ENCODE data around the gene TMEM30B.

TMEM30B gene

DNA sequence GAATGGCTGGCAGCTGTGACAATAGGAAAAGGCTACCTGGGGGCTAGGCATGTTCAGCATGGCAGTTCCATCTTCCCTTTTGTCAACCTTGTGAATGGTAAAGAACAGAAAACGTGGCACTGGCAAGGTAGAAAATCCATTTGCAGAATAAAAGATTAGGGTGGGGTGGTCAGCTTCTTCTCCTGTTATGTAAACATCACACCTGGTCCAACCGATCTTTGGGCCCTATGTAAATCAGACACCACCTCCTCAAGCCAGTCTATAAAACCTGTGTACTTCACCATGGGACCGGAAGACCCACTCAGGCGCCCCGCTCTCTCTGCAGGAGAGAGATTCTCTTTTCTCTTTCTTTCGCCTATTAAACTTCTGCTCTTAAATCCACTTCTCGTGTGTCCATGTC is 19.6 kb upstream of the TMEM30B start:
- no peak for DNase-seq (ENCODE audit: low read depth, low spot score)
- H3K27ac ChIP-seq = no peak overlapping the region

DNA sequence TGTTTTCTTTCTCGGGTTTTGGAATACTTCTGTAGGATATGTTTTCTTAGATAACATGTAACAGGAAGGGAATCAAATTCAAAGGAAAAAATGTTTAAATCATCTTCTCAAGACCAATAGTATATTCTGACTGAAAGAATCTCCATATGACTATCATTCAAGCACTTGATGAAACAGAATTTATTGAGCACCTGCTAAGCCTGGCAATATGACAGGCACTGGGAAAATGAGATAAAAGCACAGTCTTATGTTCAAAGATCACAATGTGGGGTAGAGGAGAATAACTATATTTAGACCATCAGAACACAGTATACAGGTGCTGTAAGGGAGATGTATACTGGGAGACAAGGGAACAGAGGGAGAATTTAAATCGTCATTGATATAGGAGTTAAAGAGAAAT is 19.1 kb upstream of the TMEM30B start:
- no peak overlapping the region for H3K27ac ChIP-seq
- DNase-seq (ENCODE audit: low read depth, low spot score) = no peak

DNA sequence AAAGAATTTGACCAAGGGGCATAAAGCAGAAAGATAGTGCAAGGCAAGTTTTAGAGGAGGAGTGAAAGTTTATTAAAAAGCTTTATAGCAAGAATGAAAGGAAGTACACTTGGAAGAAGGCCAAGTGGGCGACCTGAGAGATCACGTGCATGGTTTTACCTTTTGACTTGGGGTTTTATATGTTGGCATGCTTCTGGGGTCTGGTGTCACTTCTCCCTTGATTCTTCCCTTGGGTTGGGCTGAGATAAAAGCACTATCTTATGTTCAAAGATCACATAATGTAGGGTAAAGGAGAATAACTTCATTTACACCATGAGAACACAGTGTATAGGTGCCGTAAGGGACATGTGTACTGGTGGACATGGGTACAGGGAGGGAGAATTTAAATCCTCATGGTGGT is 17.7 kb upstream of the TMEM30B start:
- DNase-seq (ENCODE audit: low read depth, low spot score) = no peak
- H3K27ac ChIP-seq = no peak overlapping the region

DNA sequence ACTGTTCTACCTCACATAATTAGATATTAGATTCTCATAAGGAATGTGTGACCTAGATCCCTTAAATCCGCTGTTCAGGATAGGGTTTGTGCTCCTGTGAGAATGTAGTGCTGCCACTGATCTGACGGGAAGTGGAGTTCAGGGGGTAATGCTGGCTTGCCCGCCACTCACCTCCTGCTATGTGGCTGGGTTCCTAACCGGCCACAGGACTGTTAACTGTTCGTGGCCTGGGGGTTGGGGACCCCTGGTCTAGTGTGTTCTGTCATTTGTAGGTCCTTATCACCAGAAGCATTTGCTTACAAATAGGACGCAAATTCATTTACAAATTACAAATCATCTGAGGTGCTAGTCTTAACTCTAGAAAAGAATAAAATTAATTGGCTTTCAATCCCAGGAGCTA is 16.4 kb upstream of the TMEM30B start:
- no peak for DNase-seq (ENCODE audit: low read depth, low spot score)
- H3K27ac ChIP-seq = no peak overlapping the region

DNA sequence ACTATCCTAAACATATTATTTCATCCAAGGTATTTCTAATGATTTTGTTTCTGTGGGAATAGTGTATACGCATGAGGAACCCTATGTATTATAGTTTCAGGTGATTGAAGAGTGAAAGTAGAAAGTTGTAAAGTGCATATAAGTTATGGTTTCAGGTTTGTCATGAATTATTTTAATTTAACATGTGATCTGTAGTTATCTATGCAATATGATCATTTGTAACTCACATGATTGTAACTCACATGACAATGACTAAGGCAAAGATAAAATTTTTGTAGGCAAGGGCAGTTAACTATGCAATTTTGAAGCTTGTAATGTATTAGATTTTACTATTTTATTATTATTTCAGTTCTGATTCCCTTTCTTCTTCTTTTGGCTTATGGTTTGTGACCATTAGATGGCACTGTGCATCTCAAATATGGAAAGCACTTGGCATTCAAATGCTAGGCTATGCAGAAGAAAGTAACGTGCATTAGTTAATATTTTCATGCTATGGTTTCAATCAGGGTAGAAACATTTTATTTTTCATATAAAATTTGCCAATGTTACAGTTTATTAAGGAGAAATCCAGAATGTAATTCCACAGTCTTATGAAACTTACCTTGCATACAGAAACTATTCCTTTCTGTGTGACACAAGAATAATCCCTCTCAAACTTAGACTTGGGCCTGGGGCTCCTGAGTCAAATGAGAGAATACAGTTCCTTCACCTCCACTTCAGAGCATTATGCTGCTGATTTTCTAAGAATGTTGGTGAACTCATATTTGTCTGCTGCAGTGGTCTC is 15.8 kb upstream of the TMEM30B start:
- H3K27ac ChIP-seq = no peak overlapping the region
- DNase-seq (ENCODE audit: low read depth, low spot score) = no peak

DNA sequence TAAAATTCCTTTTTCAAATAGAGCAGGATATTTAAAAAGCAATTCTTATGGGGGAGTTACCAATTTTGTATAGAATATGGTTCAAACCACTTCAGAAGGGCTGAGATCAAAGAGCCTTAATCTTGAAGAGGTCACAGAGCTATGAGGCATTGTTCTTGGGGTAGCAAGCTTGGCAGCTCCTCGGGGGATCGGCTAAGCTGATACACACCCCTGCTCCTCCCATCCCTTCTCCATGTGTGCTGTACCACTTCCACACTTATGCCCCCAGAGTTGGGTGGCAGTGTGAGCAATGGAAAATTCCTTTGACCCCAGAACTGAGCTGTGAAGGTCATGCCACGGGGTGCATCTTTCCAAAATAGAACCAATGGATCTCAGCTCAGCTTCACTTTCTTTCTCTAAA is 15.0 kb upstream of the TMEM30B start:
- DNase-seq (ENCODE audit: low read depth, low spot score) = no peak
- H3K27ac ChIP-seq = no peak overlapping the region

DNA sequence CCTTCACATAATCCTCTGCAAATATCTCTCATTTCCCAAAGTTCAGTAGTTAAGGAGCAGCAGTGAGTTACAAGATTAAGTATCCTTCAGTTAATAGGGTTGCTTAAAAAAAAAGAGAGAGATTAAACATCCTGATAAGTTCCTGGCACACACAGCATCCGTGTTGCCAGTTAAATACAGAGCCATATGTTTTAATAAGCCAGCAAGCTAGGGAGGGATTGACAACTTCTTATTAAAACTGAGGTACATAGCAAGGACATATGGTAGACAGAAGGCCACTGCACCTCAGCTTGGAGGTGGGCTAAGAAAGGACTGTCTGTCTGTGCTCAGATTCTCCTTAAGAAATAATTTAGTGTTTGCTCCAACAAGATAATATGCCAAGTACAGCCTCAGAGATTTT is 9.6 kb upstream of the TMEM30B start:
- no peak for DNase-seq (ENCODE audit: low read depth, low spot score)
- H3K27ac ChIP-seq = no peak overlapping the region

DNA sequence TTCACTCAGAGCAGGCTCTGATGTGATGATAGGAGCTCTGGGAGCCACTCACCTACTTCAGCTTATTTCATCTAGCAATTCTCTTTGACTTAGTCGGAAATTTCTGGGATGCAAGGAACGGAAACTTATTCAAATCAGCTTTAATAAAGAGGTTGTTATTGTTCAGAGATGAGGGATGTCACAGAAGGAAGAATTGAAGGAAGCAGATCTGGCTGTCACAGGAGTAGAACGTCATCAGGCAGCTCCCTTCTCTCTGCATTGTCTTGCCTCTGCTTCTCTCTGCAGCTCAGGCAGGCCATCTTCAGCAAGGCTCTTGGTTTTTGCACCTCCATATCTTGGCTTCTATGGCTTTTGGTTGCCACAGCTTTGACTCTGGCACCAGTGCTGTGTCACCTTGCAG is 7.6 kb upstream of the TMEM30B start:
- DNase-seq (ENCODE audit: low read depth, low spot score) = no peak
- H3K27ac ChIP-seq = no peak overlapping the region

DNA sequence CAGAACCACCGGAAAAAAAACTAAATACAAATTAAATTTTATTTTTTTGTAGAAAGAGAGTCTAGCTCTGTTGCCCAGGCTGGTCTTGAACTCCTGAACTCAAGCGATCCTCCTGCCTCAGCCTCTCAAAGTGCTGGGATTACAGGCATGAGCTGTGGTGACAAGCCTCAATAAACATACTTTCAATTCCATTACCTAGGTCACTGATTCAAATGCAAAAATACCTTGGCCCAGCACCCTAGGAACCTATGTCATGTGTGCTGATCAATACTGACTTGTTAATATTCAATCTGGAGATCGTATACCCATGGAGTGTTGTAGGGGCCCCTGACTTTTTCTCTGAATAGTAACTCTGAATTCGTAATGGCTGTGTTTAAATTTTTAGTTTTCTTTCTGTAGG is 7.1 kb upstream of the TMEM30B start:
- H3K27ac ChIP-seq = no peak overlapping the region
- DNase-seq (ENCODE audit: low read depth, low spot score) = no peak

DNA sequence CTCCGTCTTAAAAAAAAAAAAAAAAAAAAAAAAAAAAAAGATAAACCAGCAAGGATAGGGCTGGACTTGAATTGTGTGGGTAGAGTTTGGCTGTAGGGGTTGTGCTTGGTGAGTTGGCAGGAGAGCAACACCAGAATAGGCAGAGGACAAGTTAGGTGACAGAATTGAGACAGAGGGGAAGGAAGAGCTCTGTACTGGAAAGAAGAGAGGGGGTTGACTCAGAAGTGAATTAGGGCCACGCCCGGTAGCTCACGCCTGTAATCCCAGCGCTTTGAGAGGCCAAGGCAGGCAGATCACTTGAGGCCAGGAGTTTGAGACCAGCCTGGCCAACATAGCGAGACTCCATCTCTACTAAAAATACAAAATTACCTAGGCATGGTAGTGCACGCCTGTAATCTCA is 6.1 kb upstream of the TMEM30B start:
- no peak for DNase-seq (ENCODE audit: low read depth, low spot score)
- no peak overlapping the region for H3K27ac ChIP-seq

DNA sequence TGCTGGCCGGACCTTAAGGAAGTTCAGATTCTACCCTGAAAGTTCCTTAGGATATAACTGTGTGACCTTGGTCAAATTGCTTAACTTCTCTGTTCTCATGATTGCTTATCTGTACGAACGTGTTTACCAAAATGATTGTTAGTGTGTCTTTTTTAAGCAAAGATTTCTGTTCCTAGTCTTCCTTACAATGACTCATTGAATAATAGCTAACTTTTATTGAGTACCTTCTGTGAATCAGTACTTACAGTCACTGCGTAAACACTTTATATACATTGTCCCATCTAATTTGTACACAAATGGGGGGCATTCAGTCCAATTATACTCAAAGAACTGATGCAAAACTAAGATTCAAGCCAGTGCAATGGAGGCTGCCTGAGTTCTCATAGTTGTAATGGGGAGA is 4.2 kb upstream of the TMEM30B start:
- no peak for DNase-seq (ENCODE audit: low read depth, low spot score)

DNA sequence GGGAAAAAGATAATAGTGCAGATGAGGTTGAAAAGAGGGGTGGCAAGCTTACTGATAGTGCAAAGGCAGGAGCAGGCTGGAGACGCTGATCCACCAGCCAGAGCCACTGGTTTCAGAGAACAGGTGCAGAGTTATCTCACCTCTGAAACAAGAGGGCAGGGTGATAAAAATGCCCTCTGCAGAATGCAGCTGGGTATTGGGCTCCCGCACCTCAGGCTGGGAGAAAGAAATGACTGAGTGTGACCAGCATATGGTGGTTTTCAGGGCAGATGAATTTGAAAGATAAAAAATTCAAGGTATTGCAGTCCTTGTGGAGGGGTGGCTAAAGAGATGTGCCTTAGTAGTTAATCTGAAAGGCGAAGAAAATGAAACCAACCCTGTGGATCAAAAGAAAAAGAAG is 2.9 kb upstream of the TMEM30B start:
- H3K27ac ChIP-seq = no peak overlapping the region
- DNase-seq (ENCODE audit: low read depth, low spot score) = no peak

More for the DNA sequence above, 4.2 kb upstream of the TMEM30B start:
- H3K27ac ChIP-seq = peak overlapping the region; percentile 9

DNA sequence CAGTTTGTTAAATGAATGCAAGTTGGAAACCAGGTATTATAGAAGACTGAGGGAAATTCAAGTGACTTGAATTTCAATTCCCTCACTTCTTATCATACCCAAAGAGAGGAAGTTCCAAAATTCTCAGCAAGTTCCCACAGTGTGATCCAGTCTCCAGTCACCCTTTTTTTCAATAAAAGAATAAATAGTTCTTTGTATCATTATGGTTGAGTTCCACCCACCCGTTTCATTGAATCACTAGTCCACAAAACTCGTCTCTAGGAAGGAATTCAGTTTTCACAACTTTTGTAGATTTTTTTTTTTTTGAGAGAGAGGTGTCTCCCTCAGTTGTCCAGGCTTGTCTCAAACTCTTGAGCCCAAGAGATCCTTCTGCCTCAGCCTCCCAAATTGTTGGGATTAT is 1.6 kb upstream of the TMEM30B start:
- no peak for DNase-seq (ENCODE audit: low read depth, low spot score)

DNA sequence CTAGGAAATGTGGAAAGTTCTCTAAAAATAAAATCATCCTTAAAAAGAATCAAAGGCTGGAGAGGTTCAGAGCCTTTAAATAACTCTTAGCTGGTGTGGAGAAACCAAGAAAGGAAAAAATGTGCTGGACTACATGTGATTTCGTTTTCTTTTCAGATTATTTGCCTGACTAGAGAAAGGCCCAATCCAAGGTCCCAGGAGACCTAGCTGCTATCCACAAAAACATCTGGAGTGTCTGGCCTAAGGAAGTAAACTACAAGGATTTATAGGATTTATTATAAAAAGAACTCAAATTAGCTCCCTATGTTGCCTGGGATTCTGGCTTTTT is 774 bp upstream of the TMEM30B start:
- H3K27ac ChIP-seq = peak overlapping the region; percentile 97
- no peak for DNase-seq (ENCODE audit: low read depth, low spot score)

More for the DNA sequence above, 1.6 kb upstream of the TMEM30B start:
- H3K27ac ChIP-seq = peak overlapping the region; percentile 97

DNA sequence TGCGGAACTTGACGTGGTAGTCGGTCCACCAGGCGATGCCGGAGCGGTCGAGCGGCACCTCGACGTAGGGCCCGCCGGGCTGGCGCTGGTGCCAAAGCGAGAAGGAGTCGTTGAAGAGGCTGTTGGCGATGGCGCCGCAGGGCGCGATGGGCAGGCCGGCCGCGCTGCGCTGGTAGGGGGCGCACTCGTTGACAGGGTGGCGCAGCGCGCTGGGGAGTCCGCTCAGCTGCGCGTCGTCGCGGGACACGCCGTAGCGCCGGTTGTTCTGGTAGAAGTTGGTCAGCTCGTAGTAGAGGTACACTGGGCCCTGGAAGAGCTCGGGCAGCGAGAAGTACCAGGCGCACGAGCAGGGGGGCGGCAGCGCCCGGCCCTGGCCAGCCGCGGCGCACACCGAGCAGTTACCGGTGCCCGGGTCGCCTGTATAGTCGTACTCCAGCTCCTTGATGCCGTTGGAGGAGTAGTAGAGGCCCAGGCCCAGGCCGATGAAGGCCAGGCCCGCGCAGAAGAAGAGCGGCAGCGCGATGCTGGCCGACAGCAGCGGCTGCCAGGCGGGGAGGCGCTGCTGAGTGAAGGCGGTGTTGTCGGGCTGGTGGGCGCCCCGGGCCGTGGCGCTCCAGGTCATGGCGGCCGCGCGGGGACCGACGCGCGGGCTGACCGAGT is 482 bp downstream of the TMEM30B start:
- peak overlapping the region; percentile 97 for H3K27ac ChIP-seq
- no peak for DNase-seq (ENCODE audit: low read depth, low spot score)

DNA sequence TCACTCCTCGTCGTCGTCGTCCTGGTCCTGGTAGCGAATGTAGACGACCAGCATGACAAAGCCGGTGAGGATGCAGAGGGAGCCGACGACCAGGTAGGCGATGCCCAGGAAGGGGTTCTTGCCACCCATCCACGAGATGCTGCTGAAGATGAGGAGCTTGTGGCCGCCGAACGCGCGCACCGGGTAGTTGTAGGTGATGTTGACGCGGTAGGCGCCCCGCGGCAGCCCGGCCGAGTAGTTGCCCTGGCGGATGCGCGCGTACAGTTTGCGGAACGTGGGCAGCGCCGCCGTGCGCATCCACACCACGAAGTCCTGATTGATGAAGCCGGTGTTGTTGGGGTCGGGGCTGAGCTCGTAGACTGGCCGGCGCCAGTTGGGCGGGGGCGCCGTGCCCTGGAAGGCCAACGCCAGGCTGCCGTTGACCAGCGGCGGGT is 1.0 kb downstream of the TMEM30B start:
- DNase-seq (ENCODE audit: low read depth, low spot score) = no peak
- H3K27ac ChIP-seq = peak overlapping the region; percentile 97

DNA sequence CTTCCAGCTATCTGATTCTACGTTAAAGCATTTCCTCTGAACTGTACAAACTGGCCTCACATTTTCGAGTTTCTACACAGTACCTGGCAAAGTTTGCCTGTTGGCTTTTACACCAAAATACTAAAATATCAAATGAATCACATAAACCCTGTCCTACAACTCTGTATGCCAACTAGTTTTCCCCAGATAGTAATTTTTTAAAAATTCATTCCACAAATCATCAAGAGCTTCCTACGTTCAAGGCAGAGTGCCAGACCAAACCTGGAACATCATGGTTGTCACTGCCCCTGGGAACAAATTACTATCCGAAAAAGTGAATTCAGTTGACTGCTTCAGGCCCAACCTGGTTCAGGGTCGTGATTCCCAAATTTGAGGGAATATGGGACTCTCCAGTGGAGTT is 2.1 kb downstream of the TMEM30B start:
- DNase-seq (ENCODE audit: low read depth, low spot score) = no peak

DNA sequence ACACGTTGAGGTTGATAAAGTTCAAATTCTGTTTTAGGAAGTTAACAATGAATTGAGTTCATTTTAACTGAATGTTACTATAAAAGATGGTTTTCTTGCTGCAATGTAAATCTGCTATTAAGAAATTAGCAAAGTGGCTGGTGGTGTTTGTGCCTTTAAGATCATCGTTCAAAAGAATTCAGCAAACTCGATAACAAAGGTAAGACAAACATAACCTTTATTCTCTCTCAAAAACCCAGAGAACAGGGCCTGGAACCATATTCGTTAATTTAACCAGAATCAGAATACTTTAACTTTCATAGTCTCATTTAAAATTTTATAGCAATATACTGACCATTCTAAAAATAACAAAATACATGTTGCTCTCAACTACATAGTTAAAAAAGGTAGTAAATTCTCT is 3.4 kb downstream of the TMEM30B start:
- DNase-seq (ENCODE audit: low read depth, low spot score) = no peak
- no peak overlapping the region for H3K27ac ChIP-seq

More for the DNA sequence above, 2.1 kb downstream of the TMEM30B start:
- peak overlapping the region; percentile 97 for H3K27ac ChIP-seq

DNA sequence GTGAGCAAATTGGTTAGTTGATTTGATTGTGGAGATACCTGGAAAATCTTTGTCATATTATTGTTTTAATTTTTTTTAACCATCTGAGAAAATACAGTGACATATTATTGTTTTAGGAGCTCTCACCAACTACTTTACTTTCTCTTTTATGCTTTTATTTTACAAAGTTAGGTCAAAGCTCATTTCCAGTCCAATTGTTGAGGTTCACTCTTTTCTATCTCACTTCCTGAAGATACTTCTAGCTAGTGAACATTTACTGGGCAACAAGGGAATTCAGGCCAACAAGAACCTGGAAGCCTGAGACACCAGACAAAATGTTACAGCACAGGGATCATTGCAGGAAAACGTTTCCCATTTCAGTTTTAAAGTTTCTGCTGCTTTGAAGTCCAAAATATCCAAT is 3.9 kb downstream of the TMEM30B start:
- no peak overlapping the region for H3K27ac ChIP-seq
- no peak for DNase-seq (ENCODE audit: low read depth, low spot score)

DNA sequence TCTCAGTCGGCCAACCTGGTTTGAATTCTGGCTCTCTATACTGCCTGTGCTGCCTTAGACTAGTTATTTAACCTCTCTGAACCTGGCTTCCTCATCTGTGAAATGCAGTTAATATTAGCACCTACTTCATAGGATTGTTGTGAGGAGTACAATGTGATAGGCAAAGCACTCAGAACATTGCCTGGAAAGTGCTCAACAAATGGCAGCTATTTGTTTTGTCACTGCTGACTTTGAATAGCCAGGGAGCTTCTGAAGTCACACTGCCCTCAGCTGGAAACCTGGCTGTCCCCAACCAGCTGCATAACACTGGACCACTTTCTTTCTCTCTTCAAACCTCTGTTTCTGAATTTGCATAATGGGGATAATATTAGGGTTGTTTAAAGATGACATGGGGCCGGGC is 9.6 kb downstream of the TMEM30B start:
- no peak overlapping the region for H3K27ac ChIP-seq
- no peak for DNase-seq (ENCODE audit: low read depth, low spot score)

DNA sequence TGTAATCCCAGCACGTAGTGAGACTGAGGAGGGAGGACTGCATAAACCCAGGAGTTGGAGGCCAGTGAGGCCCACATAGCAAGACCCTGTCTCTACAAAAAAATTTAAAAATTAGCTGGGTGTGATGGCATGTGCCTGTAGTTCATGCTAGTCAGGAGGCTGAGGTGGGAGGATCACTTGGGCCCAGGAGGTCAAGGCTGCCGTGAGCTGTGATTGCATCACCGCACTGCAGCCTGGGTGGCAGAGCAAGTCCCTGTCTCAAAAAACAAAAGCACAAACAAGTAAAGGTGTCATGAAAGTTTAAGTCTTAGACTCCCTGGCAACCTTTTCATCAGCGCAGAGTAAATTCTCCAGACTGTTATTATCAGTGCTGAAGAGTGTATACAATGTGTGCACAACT is 10.4 kb downstream of the TMEM30B start:
- H3K27ac ChIP-seq = no peak overlapping the region
- no peak for DNase-seq (ENCODE audit: low read depth, low spot score)
